A549 treated with AZD9567 at 1 μM for 4 hours (cell line): Measurements from ENCODE around the gene NFKB1. TPM values are rescaled to one million over a fixed set of nuclear protein-coding genes. Genes with fewer than 3 reads are reported as not detected.

ENCODE experiments used
- total RNA-seq: library from RNA; stranded (reverse); fragments of 200-300 nt; extraction: Qiagen RNA extraction; gene quantifications from 5 replicates; pipeline ENCODE4 v1.2.3, GENCODE V29; 2022; ENCODE audit not compliant: insufficient read depth

Gene NFKB1
- total RNA-seq, result 18.9 to 31.3 TPM (median 19.8 TPM) in 5 replicates

GRCh38 chr4:102500696-102501446 is at the start of gene NFKB1:
Gene NFKB1 (plus strand): TSS chr4:102501359. CDS start chr4:102525519, 24,160 bp downstream.

Other genes starting within 250 kb of the NFKB1 start
- 9.3 to 14.9 TPM (median 9.7 TPM) in 5 replicates for gene SLC39A8, start 155.9 kb upstream of the NFKB1 start, total RNA-seq